Nephron progenitor cell (in vitro differentiated cells): ENCODE results near the gene TEX2.

Source experiments
- DNase-seq: peaks from one replicate; pipeline ENCODE4 v3.0.0; 2021
- H3K27ac Mint-ChIP-seq: 2 replicates; pipeline ENCODE4 v1.8.0; 2021; ENCODE audit warnings: mild to moderate bottlenecking, moderate library complexity, mixed read lengths
- H3K27me3 Mint-ChIP-seq: 2 replicates; pipeline ENCODE4 v1.8.0; 2021; ENCODE audit warnings: mild to moderate bottlenecking, low read depth, mixed read lengths; ENCODE audit not compliant: poor library complexity
- H3K36me3 Mint-ChIP-seq: 2 replicates; pipeline ENCODE4 v1.8.0; 2021; ENCODE audit warnings: low read depth, mixed read lengths
- H3K4me1 Mint-ChIP-seq: 2 replicates; pipeline ENCODE4 v1.8.0; 2021; ENCODE audit warnings: mixed read lengths
- H3K4me3 Mint-ChIP-seq: 2 replicates; pipeline ENCODE4 v1.8.0; 2021; ENCODE audit warnings: mild to moderate bottlenecking, moderate library complexity, mixed read lengths
- H3K9me3 Mint-ChIP-seq: 2 replicates; pipeline ENCODE4 v1.8.0; 2021; ENCODE audit warnings: mild to moderate bottlenecking, moderate library complexity, mixed read lengths
- CTCF ChIP-seq: fragments of 200-600 bp; sonication (generic); IDR thresholded peaks from 2 replicates; pipeline ENCODE4 v1.5.0; 2021; ENCODE audit warnings: antibody characterized with exemption

TEX2 gene

GRCh38 chr17:64263000-64263766 lies at the start of gene TEX2:
Gene TEX2 (minus strand): TSS chr17:64263260. CDS start chr17:64214217, 49,043 bp downstream.
- no peaks in the 10 kb centered on the region for H3K36me3 Mint-ChIP-seq
- peak within 1 kb of the TSS; percentile 74 for H3K27ac Mint-ChIP-seq

GRCh38 chr17:64309710-64310109 lies 46.6 kb upstream of the TEX2 start:
- TF ChIP-seq CTCF = no peak

More at GRCh38 chr17:64263000-64263766, at the start of gene TEX2:
- Mint-ChIP-seq H3K4me3 (peak within 1 kb of the TSS; percentile 91), H3K4me1 (peaks cover 54% of the 10 kb centered on the region), H3K27me3 (peaks cover 71% of the 10 kb centered on the region), H3K9me3 (peaks cover 4% of the 10 kb centered on the region)
- no peak for TF ChIP-seq CTCF
- DNase-seq = peak; percentile 87

GRCh38 chr17:64309021-64309420 lies 46.0 kb upstream of the TEX2 start:
- no peak overlapping the region for H3K27ac Mint-ChIP-seq
- no peak for DNase-seq
- H3K36me3 Mint-ChIP-seq = no peaks in the 10 kb centered on the region
- no peaks in the 10 kb centered on the region for H3K9me3 Mint-ChIP-seq
- H3K4me3 Mint-ChIP-seq = no peak overlapping the region
- TF ChIP-seq CTCF = no peak
- H3K27me3 Mint-ChIP-seq = peaks cover 4% of the 10 kb centered on the region
- H3K4me1 Mint-ChIP-seq = peaks cover 11% of the 10 kb centered on the region

More at GRCh38 chr17:64309710-64310109, 46.6 kb upstream of the TEX2 start:
- Mint-ChIP-seq H3K4me1 (peaks cover 11% of the 10 kb centered on the region), H3K27me3 (peaks cover under 1% of the 10 kb centered on the region), H3K36me3 (no peaks in the 10 kb centered on the region), H3K9me3 (no peaks in the 10 kb centered on the region), H3K27ac (no peak overlapping the region), H3K4me3 (no peak overlapping the region)
- DNase-seq = no peak

DNA sequence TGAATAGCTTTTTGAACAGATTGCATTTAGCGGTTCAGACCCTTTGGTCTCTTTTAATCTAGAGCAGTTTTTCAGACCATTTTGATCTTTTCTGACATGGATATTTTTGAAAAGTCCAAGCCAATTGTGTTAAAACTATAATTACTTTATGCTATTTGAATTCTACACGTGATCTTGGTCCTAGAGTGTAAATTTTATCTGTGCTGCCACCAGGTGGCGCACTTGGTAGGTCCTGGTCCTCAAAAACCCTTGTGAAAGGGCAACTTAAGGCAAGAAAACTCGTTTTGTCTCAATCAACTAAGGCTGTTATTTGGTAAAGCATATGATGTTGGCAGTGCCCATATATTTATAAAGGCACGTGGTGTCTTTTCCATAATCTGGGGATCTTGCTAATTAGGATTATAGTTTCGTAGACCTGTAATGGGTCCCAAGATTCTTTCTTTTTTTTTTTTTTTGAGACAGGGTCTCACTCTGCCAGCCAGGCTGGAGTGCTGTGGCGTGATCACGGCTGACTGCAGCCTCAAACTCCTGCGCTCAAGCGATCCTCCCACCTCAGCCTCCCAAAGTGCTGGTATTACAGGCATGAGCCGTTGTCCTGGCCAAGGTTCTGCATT lies 43.9 kb upstream of the TEX2 start:
- H3K27ac Mint-ChIP-seq = no peak overlapping the region
- peaks cover 5% of the 10 kb centered on the region for H3K4me1 Mint-ChIP-seq
- peak; percentile 88 for TF ChIP-seq CTCF
- no peaks in the 10 kb centered on the region for H3K36me3 Mint-ChIP-seq
- peak; percentile 65 for DNase-seq
- H3K4me3 Mint-ChIP-seq = no peak overlapping the region
- no peaks in the 10 kb centered on the region for H3K9me3 Mint-ChIP-seq
- H3K27me3 Mint-ChIP-seq = peaks cover 4% of the 10 kb centered on the region

GRCh38 chr17:64304551-64304950 lies 41.5 kb upstream of the TEX2 start:
- no peak for TF ChIP-seq CTCF

GRCh38 chr17:64300699-64300965 lies 37.6 kb upstream of the TEX2 start:
- peaks cover 4% of the 10 kb centered on the region for H3K27me3 Mint-ChIP-seq
- H3K36me3 Mint-ChIP-seq = no peaks in the 10 kb centered on the region
- TF ChIP-seq CTCF = no peak
- no peak for DNase-seq
- no peak overlapping the region for H3K4me3 Mint-ChIP-seq
- H3K9me3 Mint-ChIP-seq = no peaks in the 10 kb centered on the region
- H3K4me1 Mint-ChIP-seq = peaks cover 21% of the 10 kb centered on the region
- H3K27ac Mint-ChIP-seq = no peak overlapping the region

More at GRCh38 chr17:64304551-64304950, 41.5 kb upstream of the TEX2 start:
- H3K4me1 Mint-ChIP-seq = peaks cover 18% of the 10 kb centered on the region
- H3K4me3 Mint-ChIP-seq = no peak overlapping the region
- H3K27ac Mint-ChIP-seq = no peak overlapping the region
- no peaks in the 10 kb centered on the region for H3K9me3 Mint-ChIP-seq
- no peak for DNase-seq
- no peaks in the 10 kb centered on the region for H3K36me3 Mint-ChIP-seq
- H3K27me3 Mint-ChIP-seq = peaks cover 4% of the 10 kb centered on the region
